WERI-Rb-1 (cell line): ENCODE data around the gene PCNA.

Experiments
- DNase-seq: peaks from one replicate; pipeline ENCODE4 v3.0.0-alpha.2; 2020
- H3K27ac ChIP-seq: fragments of 250-450 bp; sonication (Bioruptor Pico); 2 replicates; pipeline ENCODE4 v1.5.1; 2020; ENCODE audit warnings: mild to moderate bottlenecking, moderate library complexity
- H3K27me3 ChIP-seq: fragments of 250-450 bp; sonication (Bioruptor Pico); 2 replicates; pipeline ENCODE4 v1.5.1; 2021; ENCODE audit warnings: mild to moderate bottlenecking, low read depth, moderate library complexity; ENCODE audit not compliant: insufficient read depth, severe bottlenecking
- H3K36me3 ChIP-seq: fragments of 250-450 bp; sonication (Bioruptor Pico); 2 replicates; pipeline ENCODE4 v1.5.1; 2020; ENCODE audit warnings: mild to moderate bottlenecking, moderate library complexity
- H3K4me3 ChIP-seq: 2 replicates; pipeline ENCODE4 v1.5.1; 2011; ENCODE audit warnings: low read depth, mild to moderate bottlenecking, control low read depth, low read length
- H3K9me3 ChIP-seq: fragments of 250-450 bp; sonication (Bioruptor Pico); 2 replicates; pipeline ENCODE4 v1.5.1; 2021; ENCODE audit warnings: mild to moderate bottlenecking, moderate library complexity; ENCODE audit not compliant: severe bottlenecking
- CTCF ChIP-seq: IDR thresholded peaks from 2 replicates; pipeline ENCODE4 v1.5.1; 2011; ENCODE audit warnings: low read depth, mild to moderate bottlenecking, control low read depth, inconsistent platforms, low read length

Gene PCNA

GRCh38 chr20:5065166-5065878 is 54.4 kb downstream of the PCNA start:
- no peak for DNase-seq
- Histone ChIP-seq H3K36me3 (no peaks in the 10 kb centered on the region), H3K27ac (no peak overlapping the region), H3K9me3 (no peaks in the 10 kb centered on the region), H3K27me3 (no peaks in the 10 kb centered on the region), H3K4me3 (no peak overlapping the region)
- TF ChIP-seq CTCF, result no peak
